Loucy (cell line): Measurements from ENCODE around the gene SLC35G6.

Experiments
- CTCF ChIP-seq: fragments of 200-600 bp; sonication (generic); conservative IDR thresholded peaks from 2 replicates; pipeline ENCODE4 v1.5.1; 2014; ENCODE audit warnings: mild to moderate bottlenecking, antibody characterized with exemption, low read length
- EZH2phosphoT487 ChIP-seq: fragments of 200-600 bp; IDR thresholded peaks from 2 replicates; pipeline ENCODE4 v1.6.1; 2018; ENCODE audit warnings: antibody characterized with exemption, mild to moderate bottlenecking, moderate library complexity, borderline replicate concordance

GRCh38 chr17:7440834-7441195, 40.4 kb upstream of the SLC35G6 start:
- TF ChIP-seq CTCF (no peak), EZH2phosphoT487 (no peak)
